ENCODE results near the gene PRICKLE2.

PRICKLE2 gene

DNA sequence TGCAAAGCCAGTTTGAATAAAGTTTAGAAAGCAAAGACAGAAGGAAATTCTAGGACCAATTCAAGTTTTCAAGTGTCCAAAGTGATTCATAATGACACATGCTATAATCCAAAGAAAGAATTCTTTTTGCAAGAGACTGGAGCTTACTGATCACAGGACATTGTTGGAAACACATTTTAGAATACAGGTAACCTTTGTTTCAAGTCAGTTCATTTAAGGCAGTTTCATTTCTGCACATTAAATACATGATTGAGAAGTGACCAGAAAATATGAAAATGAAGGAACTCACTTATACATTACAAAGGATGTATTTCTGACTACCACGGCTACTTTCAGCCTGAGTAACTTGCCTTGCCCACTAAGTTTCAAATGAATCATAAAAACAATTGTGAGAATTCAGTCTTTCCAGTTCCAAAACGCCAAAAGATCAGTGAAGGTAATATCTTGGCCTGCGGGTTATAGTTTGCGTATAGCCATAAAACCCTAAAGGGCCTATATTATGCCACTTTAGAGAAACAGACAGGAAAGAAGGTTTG is 48.7 kb downstream of the PRICKLE2 start:
- no peak overlapping the region for H3K27ac ChIP-seq (ENCODE audit: low read depth, low read length)
- no peaks in the 10 kb centered on the region for H3K79me2 ChIP-seq (ENCODE audit: control insufficient read depth, insufficient read depth, low read length, poor library complexity)
- H3K18ac ChIP-seq (ENCODE audit: low read length) = no peak overlapping the region
- no peak overlapping the region for H3K4me2 ChIP-seq (ENCODE audit: low read length)
- no peak overlapping the region for H3K14ac ChIP-seq (ENCODE audit: low read length)
- H3K23ac ChIP-seq (ENCODE audit: low read length) = no peak overlapping the region
- no CpG with 5 or more reads among the region's 4 CpGs for WGBS (ENCODE audit: extremely low coverage, insufficient coverage, insufficient read length)
- no peak overlapping the region for H4K8ac ChIP-seq (ENCODE audit: low read depth, low read length)
- no peaks in the 10 kb centered on the region for H3K79me1 ChIP-seq (ENCODE audit: low read length)
- H3K4me3 ChIP-seq (ENCODE audit: low read depth, low read length) = no peak overlapping the region
- no peak overlapping the region for H2AK5ac ChIP-seq (ENCODE audit: low read length)
- peaks cover 0 to 2% of the 10 kb centered on the region in 2 experiments for H3K4me1 ChIP-seq (ENCODE audit: control insufficient read depth in 1 of 2, insufficient read depth in 2 of 2, low read length in 2 of 2)
- no peak overlapping the region for H3K9ac ChIP-seq (ENCODE audit: low read length)
- peaks cover 0 to 3% of the 10 kb centered on the region in 2 experiments for H3K36me3 ChIP-seq (ENCODE audit: control insufficient read depth in 1 of 2, insufficient read depth in 2 of 2, low read length in 2 of 2)
- H2BK5ac ChIP-seq (ENCODE audit: low read depth, low read length, poor library complexity) = no peak overlapping the region
- H2BK12ac ChIP-seq (ENCODE audit: low read length) = no peak overlapping the region
- H4K12ac ChIP-seq (ENCODE audit: low read depth, low read length) = no peak overlapping the region
- no peak overlapping the region for H3K4ac ChIP-seq (ENCODE audit: low read depth, low read length)
- H2AFZ ChIP-seq (ENCODE audit: insufficient read depth, low read length, poor library complexity) = no peak overlapping the region
- H3K27me3 ChIP-seq (ENCODE audit: insufficient read depth, low read length) = no peaks in the 10 kb centered on the region
- H4K91ac ChIP-seq (ENCODE audit: low read depth, low read length) = no peak overlapping the region
- peak; percentile 62 to 92 for DNase-seq
- no peak overlapping the region for H2BK120ac ChIP-seq (ENCODE audit: insufficient read depth, low read length, poor library complexity)
- no peaks in the 10 kb centered on the region for H3K9me3 ChIP-seq (ENCODE audit: insufficient read depth, low read depth, low read length)

DNA sequence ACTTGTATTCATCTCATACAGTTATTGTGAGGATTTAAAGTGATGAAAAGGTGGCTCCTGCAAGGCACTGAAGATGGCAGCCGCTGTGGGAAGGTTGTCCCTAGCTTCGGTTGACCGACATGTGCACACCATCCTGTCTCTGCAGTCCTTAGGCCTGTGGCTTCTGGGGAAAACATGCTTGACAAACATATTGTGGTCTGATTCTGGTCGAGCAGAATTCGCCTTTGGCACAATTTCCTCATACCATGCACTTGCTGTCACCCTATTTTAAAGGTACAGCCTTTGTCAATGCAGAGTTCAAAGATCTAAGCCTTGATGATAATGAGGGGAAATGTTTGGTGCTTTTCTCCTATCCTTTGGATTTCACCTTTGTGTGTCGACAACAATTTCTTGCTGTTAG is 50.9 kb downstream of the PRICKLE2 start:
- Histone ChIP-seq H2BK12ac (ENCODE audit: low read length) (no peak overlapping the region), H3K4me1 (ENCODE audit: control insufficient read depth in 1 of 2, insufficient read depth in 2 of 2, low read length in 2 of 2) (peaks cover 0 to 2% of the 10 kb centered on the region in 2 experiments), H3K79me1 (ENCODE audit: low read length) (no peaks in the 10 kb centered on the region), H3K4me3 (ENCODE audit: low read depth, low read length) (no peak overlapping the region), H3K9ac (ENCODE audit: low read length) (no peak overlapping the region), H3K27me3 (ENCODE audit: insufficient read depth, low read length) (no peaks in the 10 kb centered on the region), H3K4ac (ENCODE audit: low read depth, low read length) (no peak overlapping the region), H3K18ac (ENCODE audit: low read length) (no peak overlapping the region), H3K4me2 (ENCODE audit: low read length) (no peak overlapping the region), H4K8ac (ENCODE audit: low read depth, low read length) (no peak overlapping the region), H3K36me3 (ENCODE audit: control insufficient read depth in 1 of 2, insufficient read depth in 2 of 2, low read length in 2 of 2) (peaks cover 0 to 3% of the 10 kb centered on the region in 2 experiments), H2AK5ac (ENCODE audit: low read length) (no peak overlapping the region), H3K23ac (ENCODE audit: low read length) (no peak overlapping the region), H2BK5ac (ENCODE audit: low read depth, low read length, poor library complexity) (no peak overlapping the region), H3K9me3 (ENCODE audit: insufficient read depth, low read depth, low read length) (no peaks in the 10 kb centered on the region), H4K12ac (ENCODE audit: low read depth, low read length) (no peak overlapping the region), H3K79me2 (ENCODE audit: control insufficient read depth, insufficient read depth, low read length, poor library complexity) (no peaks in the 10 kb centered on the region), H2AFZ (ENCODE audit: insufficient read depth, low read length, poor library complexity) (no peak overlapping the region), H4K91ac (ENCODE audit: low read depth, low read length) (no peak overlapping the region), H2BK120ac (ENCODE audit: insufficient read depth, low read length, poor library complexity) (no peak overlapping the region), H3K14ac (ENCODE audit: low read length) (no peak overlapping the region), H3K27ac (ENCODE audit: low read depth, low read length) (no peak overlapping the region)
- WGBS (ENCODE audit: extremely low coverage, insufficient coverage, insufficient read length) = no CpG with 5 or more reads among the region's 6 CpGs
- peak; percentile 62 to 75 for DNase-seq

DNA sequence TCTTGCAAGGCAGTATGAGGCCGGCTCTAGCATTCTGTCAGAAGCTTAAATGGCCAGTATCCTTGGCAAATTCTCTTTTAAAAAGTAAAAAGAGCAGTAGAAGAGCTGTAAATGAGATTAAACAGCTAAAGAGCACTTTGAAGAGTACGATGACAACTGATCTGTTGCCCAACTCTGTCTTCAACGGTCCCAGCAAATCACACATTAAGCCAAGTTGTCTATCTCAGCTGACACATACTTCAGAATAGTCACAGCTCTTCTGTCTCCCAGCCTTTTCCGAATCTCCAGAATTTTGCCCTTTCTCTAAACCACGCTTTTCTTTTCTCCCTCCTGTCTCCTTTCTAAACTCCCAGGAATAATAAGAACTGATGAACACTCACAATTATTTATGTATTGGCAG is 51.7 kb downstream of the PRICKLE2 start:
- no peak for DNase-seq
- H3K14ac ChIP-seq (ENCODE audit: low read length) = no peak overlapping the region
- no peaks in the 10 kb centered on the region for H3K79me1 ChIP-seq (ENCODE audit: low read length)
- no peak overlapping the region for H4K12ac ChIP-seq (ENCODE audit: low read depth, low read length)
- H3K79me2 ChIP-seq (ENCODE audit: control insufficient read depth, insufficient read depth, low read length, poor library complexity) = no peaks in the 10 kb centered on the region
- H3K27ac ChIP-seq (ENCODE audit: low read depth, low read length) = no peak overlapping the region
- no peak overlapping the region for H2AK5ac ChIP-seq (ENCODE audit: low read length)
- no peak overlapping the region for H3K4me2 ChIP-seq (ENCODE audit: low read length)
- no CpG with 5 or more reads among the region's 5 CpGs for WGBS (ENCODE audit: extremely low coverage, insufficient coverage, insufficient read length)
- no peak overlapping the region for H3K4me3 ChIP-seq (ENCODE audit: low read depth, low read length)
- no peak overlapping the region for H3K4ac ChIP-seq (ENCODE audit: low read depth, low read length)
- H3K36me3 ChIP-seq (ENCODE audit: control insufficient read depth in 1 of 2, insufficient read depth in 2 of 2, low read length in 2 of 2) = peaks cover 0 to 3% of the 10 kb centered on the region in 2 experiments
- peaks cover 0 to 2% of the 10 kb centered on the region in 2 experiments for H3K4me1 ChIP-seq (ENCODE audit: control insufficient read depth in 1 of 2, insufficient read depth in 2 of 2, low read length in 2 of 2)
- H2BK5ac ChIP-seq (ENCODE audit: low read depth, low read length, poor library complexity) = no peak overlapping the region
- no peak overlapping the region for H3K18ac ChIP-seq (ENCODE audit: low read length)
- no peaks in the 10 kb centered on the region for H3K27me3 ChIP-seq (ENCODE audit: insufficient read depth, low read length)
- no peak overlapping the region for H4K8ac ChIP-seq (ENCODE audit: low read depth, low read length)
- H3K9me3 ChIP-seq (ENCODE audit: insufficient read depth, low read depth, low read length) = no peaks in the 10 kb centered on the region
- no peak overlapping the region for H3K23ac ChIP-seq (ENCODE audit: low read length)
- no peak overlapping the region for H2BK12ac ChIP-seq (ENCODE audit: low read length)
- H2AFZ ChIP-seq (ENCODE audit: insufficient read depth, low read length, poor library complexity) = no peak overlapping the region
- H3K9ac ChIP-seq (ENCODE audit: low read length) = no peak overlapping the region
- H4K91ac ChIP-seq (ENCODE audit: low read depth, low read length) = no peak overlapping the region
- no peak overlapping the region for H2BK120ac ChIP-seq (ENCODE audit: insufficient read depth, low read length, poor library complexity)

DNA sequence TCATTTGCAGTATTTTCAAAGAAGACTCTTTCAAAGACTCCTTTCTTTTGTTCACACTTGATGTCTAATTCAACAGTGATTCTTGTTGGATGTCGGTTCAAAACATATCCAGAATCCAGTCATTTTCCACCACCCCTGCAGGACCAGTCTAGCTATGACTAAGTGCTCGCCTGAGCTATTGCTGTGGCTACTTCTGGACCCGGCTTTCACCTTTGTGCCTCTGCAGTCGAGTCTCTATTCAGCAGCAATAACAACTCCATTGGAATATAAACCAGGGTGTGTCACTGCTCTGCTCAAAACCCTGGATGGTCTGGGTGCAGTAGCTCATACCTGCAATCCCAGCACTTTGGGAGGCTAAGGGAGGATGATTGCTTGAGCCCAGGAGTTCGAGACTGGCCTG is 55.0 kb downstream of the PRICKLE2 start:
- H2BK12ac ChIP-seq (ENCODE audit: low read length) = no peak overlapping the region
- H3K36me3 ChIP-seq (ENCODE audit: control insufficient read depth in 1 of 2, insufficient read depth in 2 of 2, low read length in 2 of 2) = peaks cover 4 to 9% of the 10 kb centered on the region in 2 experiments
- no peak overlapping the region for H2BK5ac ChIP-seq (ENCODE audit: low read depth, low read length, poor library complexity)
- H4K8ac ChIP-seq (ENCODE audit: low read depth, low read length) = no peak overlapping the region
- H4K91ac ChIP-seq (ENCODE audit: low read depth, low read length) = no peak overlapping the region
- no peaks in the 10 kb centered on the region for H3K9me3 ChIP-seq (ENCODE audit: insufficient read depth, low read depth, low read length)
- no peak overlapping the region for H3K9ac ChIP-seq (ENCODE audit: low read length)
- no peak overlapping the region for H4K12ac ChIP-seq (ENCODE audit: low read depth, low read length)
- H3K4me2 ChIP-seq (ENCODE audit: low read length) = no peak overlapping the region
- no peaks in the 10 kb centered on the region for H3K27me3 ChIP-seq (ENCODE audit: insufficient read depth, low read length)
- no peak overlapping the region for H3K4ac ChIP-seq (ENCODE audit: low read depth, low read length)
- no peaks in the 10 kb centered on the region for H3K79me2 ChIP-seq (ENCODE audit: control insufficient read depth, insufficient read depth, low read length, poor library complexity)
- H3K4me1 ChIP-seq (ENCODE audit: control insufficient read depth in 1 of 2, insufficient read depth in 2 of 2, low read length in 2 of 2) = peaks cover 0 to 2% of the 10 kb centered on the region in 2 experiments
- WGBS (ENCODE audit: extremely low coverage, insufficient coverage, insufficient read length) = no CpG with 5 or more reads among the region's 5 CpGs
- H2AFZ ChIP-seq (ENCODE audit: insufficient read depth, low read length, poor library complexity) = no peak overlapping the region
- peak overlapping the region; percentile 57 for H3K18ac ChIP-seq (ENCODE audit: low read length)
- H3K14ac ChIP-seq (ENCODE audit: low read length) = no peak overlapping the region
- peak in 1 of 2 donors; percentile 13 for DNase-seq
- no peak overlapping the region for H3K4me3 ChIP-seq (ENCODE audit: low read depth, low read length)
- H2BK120ac ChIP-seq (ENCODE audit: insufficient read depth, low read length, poor library complexity) = no peak overlapping the region
- H3K79me1 ChIP-seq (ENCODE audit: low read length) = peaks cover 3% of the 10 kb centered on the region
- H3K23ac ChIP-seq (ENCODE audit: low read length) = no peak overlapping the region
- H2AK5ac ChIP-seq (ENCODE audit: low read length) = no peak overlapping the region
- H3K27ac ChIP-seq (ENCODE audit: low read depth, low read length) = no peak overlapping the region

Data from trophoblast cell (in vitro differentiated cells and primary cell).